ENCODE data around the gene GNPTAB. TPM values are rescaled to one million over a fixed set of nuclear protein-coding genes. Genes with fewer than 3 reads are reported as not detected.

GNPTAB gene
- total RNA-seq, 3 donors from 2014 or later (not counting 1 experiment from before 2014, with no cell fraction given), result 260 to 285 (median 262) TPM

- Histone ChIP-seq H3K9me3 (ENCODE audit: control insufficient read depth, insufficient read depth, low read length) (no peaks in the 10 kb centered on the region), H3K4me1 (ENCODE audit: control insufficient read depth, insufficient read depth, low read length) (no peaks in the 10 kb centered on the region), H3K36me3 (ENCODE audit: control insufficient read depth, insufficient read depth, low read length) (peaks cover 73% of the 10 kb centered on the region), H3K27ac (ENCODE audit: low read length) (no peak overlapping the region), H3K4me3 (ENCODE audit: low read length) (no peak overlapping the region), H3K27me3 (ENCODE audit: control insufficient read depth, insufficient read depth, low read length) (no peaks in the 10 kb centered on the region)
- intact Hi-C loops (cut with micrococcal nuclease), result no loop called here
- DNase-seq, result no peak
- WGBS (ENCODE audit: insufficient coverage), result 88% methylated on average over 4 of the region's 5 CpGs
- Mint-ChIP-seq H3K4me1 (peaks cover 18 to 19% of the 10 kb centered on the region in 2 donors), H3K27ac (peak overlapping the region in 1 of 2 donors; percentile 53), H3K4me3 (no peak overlapping the region), H3K27me3 (ENCODE audit: low read depth in 2 of 2) (no peaks in the 10 kb centered on the region), H3K36me3 (peaks cover 26% of the 10 kb centered on the region), H3K9me3 (no peaks in the 10 kb centered on the region)
- TF ChIP-seq CTCF (IDR thresholded peaks at IDR 0.05), result no peak
- ATAC-seq, result no peak
Measured at GRCh38 chr12:101761350-101761749, 69.4 kb downstream of the GNPTAB start.

- no peaks in the 10 kb centered on the region for H3K4me1 ChIP-seq (ENCODE audit: control insufficient read depth, insufficient read depth, low read length)
- Mint-ChIP-seq H3K27ac (peak overlapping the region in 1 of 2 donors; percentile 45), H3K27me3 (ENCODE audit: low read depth in 2 of 2) (no peaks in the 10 kb centered on the region), H3K9me3 (no peaks in the 10 kb centered on the region), H3K36me3 (peaks cover 30% of the 10 kb centered on the region), H3K4me3 (no peak overlapping the region), H3K4me1 (peaks cover 13 to 16% of the 10 kb centered on the region in 2 donors)
- H3K4me3 ChIP-seq (ENCODE audit: low read length), result no peak overlapping the region
- WGBS (ENCODE audit: insufficient coverage), result 67% methylated on average over 5 of the region's 5 CpGs
- TF ChIP-seq CTCF (IDR thresholded peaks at IDR 0.05), result peak; percentile 63
- no peaks in the 10 kb centered on the region for H3K27me3 ChIP-seq (ENCODE audit: control insufficient read depth, insufficient read depth, low read length)
- H3K36me3 ChIP-seq (ENCODE audit: control insufficient read depth, insufficient read depth, low read length), result peaks cover 79% of the 10 kb centered on the region
- DNase-seq, result peak in 1 of 2 donors; percentile 61
- no peaks in the 10 kb centered on the region for H3K9me3 ChIP-seq (ENCODE audit: control insufficient read depth, insufficient read depth, low read length)
- no peak overlapping the region for H3K27ac ChIP-seq (ENCODE audit: low read length)
- intact Hi-C loops (cut with micrococcal nuclease), result loop anchor here (1.0 kb wide), 1 partner anchor 345 kb away; no protein-coding TSS in a partner anchor
- ATAC-seq, result peak in 2 of 3 donors; percentile 65 to 79
Measured at GRCh38 chr12:101759396-101760047, 71.2 kb downstream of the GNPTAB start.

- H3K27me3 ChIP-seq (ENCODE audit: control insufficient read depth, insufficient read depth, low read length), result no peaks in the 10 kb centered on the region
- intact Hi-C loops (cut with micrococcal nuclease), result no loop called here
- Mint-ChIP-seq H3K4me3 (no peak overlapping the region), H3K9me3 (no peaks in the 10 kb centered on the region), H3K36me3 (peaks cover 19% of the 10 kb centered on the region), H3K4me1 (peaks cover 12 to 27% of the 10 kb centered on the region in 2 donors), H3K27me3 (ENCODE audit: low read depth in 2 of 2) (no peaks in the 10 kb centered on the region), H3K27ac (peak overlapping the region; percentile 53 to 62)
- no peaks in the 10 kb centered on the region for H3K9me3 ChIP-seq (ENCODE audit: control insufficient read depth, insufficient read depth, low read length)
- WGBS (ENCODE audit: insufficient coverage), result 86% methylated on average over 4 of the region's 4 CpGs
- DNase-seq (no peak), ATAC-seq (no peak)
- no peak overlapping the region for H3K4me3 ChIP-seq (ENCODE audit: low read length)
- peaks cover 75% of the 10 kb centered on the region for H3K36me3 ChIP-seq (ENCODE audit: control insufficient read depth, insufficient read depth, low read length)
- TF ChIP-seq CTCF (IDR thresholded peaks at IDR 0.05), result no peak
- H3K27ac ChIP-seq (ENCODE audit: low read length), result no peak overlapping the region
- H3K4me1 ChIP-seq (ENCODE audit: control insufficient read depth, insufficient read depth, low read length), result no peaks in the 10 kb centered on the region
Measured at GRCh38 chr12:101750152-101750551, 80.6 kb downstream of the GNPTAB start.
